HepG2 (cell line): ENCODE results near the gene KSR1. TPM values are rescaled to one million over a fixed set of nuclear protein-coding genes. Genes with fewer than 3 reads are reported as not detected.

ENCODE experiments used
- ATAC-seq: fragments of 200-7000 bp; cut with Tn5 transposase; 3 replicates; pipeline ENCODE4 v1.9.1; 2020; ENCODE audit warnings: mild to moderate bottlenecking, moderate library complexity
- BruUV-seq: library from RNA; stranded (reverse); fragments of 400-500 nt; replicated peaks from 2 replicates; lab custom pipeline; 2021; lab: Mats Ljungman, UMichigan
- CTCF ChIA-PET: fragments of 300-600 bp; formaldehyde crosslinking; extraction: SDS; loops from one replicate; lab custom pipeline; 2021; ENCODE audit warnings: low total read pairs, inconsistent platforms, low intra/inter-chr PET ratio; lab: Yijun Ruan, JAX
- POLR2A ChIA-PET: fragments of 350-600 bp; sonication (Branson Sonifier 250); formaldehyde crosslinking; loops from one replicate; lab custom pipeline; 2020; ENCODE audit warnings: antibody characterized with exemption, inconsistent platforms; lab: Yijun Ruan, JAX
- DNase-seq: peaks from one replicate; pipeline ENCODE4 v3.0.0-alpha.2; 2015; ENCODE audit warnings: low spot score
- FAIRE-seq: peaks from 3 replicates; lab custom pipeline; 2011; peaks lifted over from hg19 to GRCh38; lab: Jason Lieb, UNC
- H2AFZ ChIP-seq: one replicate; pipeline ENCODE4 v1.6.1; 2011; ENCODE audit warnings: low read length, inconsistent platforms
- H3K27ac ChIP-seq: fragments of 300-600 bp; 3 replicates; pipeline ENCODE4 v1.8.0; 2011; ENCODE audit warnings: mixed run types, mild to moderate bottlenecking, mixed read lengths, low read length, inconsistent platforms; ENCODE audit not compliant: insufficient read depth; ENCODE audit errors: extremely low read length
- H3K27me3 ChIP-seq, 2 experiments: fragments of 200-600 bp in 1 of 2; 2 replicates in 1 of 2; 3 replicates in 1 of 2; pipeline versions ENCODE4 v1.6.0 to v1.8.0; 2011; ENCODE audit warnings: low read length in 2 of 2, mild to moderate bottlenecking in 2 of 2, moderate library complexity in 2 of 2, inconsistent platforms in 1 of 2; ENCODE audit not compliant: insufficient read depth in 2 of 2, control insufficient read depth in 1 of 2
- H3K36me3 ChIP-seq, 2 experiments: fragments of 200-600 bp in 1 of 2; replicated peaks in 1 of 2; 2 replicates in 1 of 2; 3 replicates in 1 of 2; pipeline versions ENCODE4 v1.5.1 to v1.8.0; 2011; ENCODE audit warnings: low read length in 2 of 2, inconsistent platforms in 1 of 2; ENCODE audit not compliant: insufficient read depth in 2 of 2, control insufficient read depth in 1 of 2
- H3K4me1 ChIP-seq: 2 replicates; pipeline ENCODE4 v1.5.1; 2012; ENCODE audit warnings: low read length, inconsistent platforms; ENCODE audit not compliant: insufficient read depth
- H3K4me2 ChIP-seq: 2 replicates; pipeline ENCODE4 v1.6.0; 2011; ENCODE audit warnings: low read depth, low read length, inconsistent platforms
- H3K4me3 ChIP-seq, 3 experiments: fragments of 200-600 bp in 1 of 3; sonication (generic), shearing (Covaris generic) in 1 of 3; replicated peaks in 1 of 3; 2 replicates each; pipeline ENCODE4 v1.5.1; 2011 to 2016; ENCODE audit warnings: low read length in 3 of 3, inconsistent platforms in 2 of 3, low read depth in 2 of 3, mild to moderate bottlenecking in 2 of 3, control low read depth in 1 of 3, mixed read lengths in 1 of 3; ENCODE audit not compliant: insufficient read depth in 1 of 3
- H3K79me2 ChIP-seq: one replicate; pipeline ENCODE4 v1.6.1; 2011; ENCODE audit warnings: low read length, inconsistent platforms; ENCODE audit not compliant: insufficient read depth
- H3K9ac ChIP-seq: 2 replicates; pipeline ENCODE4 v1.6.0; 2011; ENCODE audit warnings: mild to moderate bottlenecking, low read depth, low read length, inconsistent platforms; ENCODE audit not compliant: insufficient read depth
- H3K9me3 ChIP-seq: 2 replicates; pipeline ENCODE4 v1.5.1; 2012; ENCODE audit warnings: mild to moderate bottlenecking, low read length
- H4K20me1 ChIP-seq: 2 replicates; pipeline ENCODE4 v1.6.0; 2011; ENCODE audit warnings: inconsistent platforms, mild to moderate bottlenecking, low read length, moderate library complexity; ENCODE audit not compliant: insufficient read depth
- HOXA3 ChIP-seq: sonication (generic); formaldehyde crosslinking; IDR thresholded peaks from 2 replicates; pipeline ENCODE4 v1.5.0; 2020; ENCODE audit warnings: missing genetic modification reagents
- HOXA9 ChIP-seq: sonication (generic); formaldehyde crosslinking; IDR thresholded peaks from 2 replicates; pipeline ENCODE4 v1.8.1; 2022; ENCODE audit warnings: missing genetic modification reagents, mild to moderate bottlenecking, moderate library complexity, borderline replicate concordance
- MED1 ChIP-seq: sonication (generic); formaldehyde crosslinking; IDR thresholded peaks from 2 replicates; pipeline ENCODE4 v1.4.0; 2020; ENCODE audit warnings: missing genetic modification reagents
- PRMT3 ChIP-seq: sonication (generic); formaldehyde crosslinking; IDR thresholded peaks from 2 replicates; pipeline ENCODE4 v1.8.1; 2022; ENCODE audit warnings: low read depth, mild to moderate bottlenecking, moderate library complexity, missing genetic modification reagents, borderline replicate concordance
- RXRB ChIP-seq: IDR thresholded peaks from 2 replicates; pipeline ENCODE4 v1.6.1; 2016; ENCODE audit warnings: borderline replicate concordance, missing genetic modification reagents, missing compliant biosample characterization
- ZNF337 ChIP-seq: sonication (generic); formaldehyde crosslinking; IDR thresholded peaks from 2 replicates; pipeline ENCODE4 v1.5.1; 2020; ENCODE audit warnings: missing genetic modification reagents, low read depth, mild to moderate bottlenecking, borderline replicate concordance
- ZNF354B ChIP-seq: sonication (generic); formaldehyde crosslinking; IDR thresholded peaks from 2 replicates; pipeline ENCODE4 v1.8.0; 2022; ENCODE audit warnings: mild to moderate bottlenecking, missing genetic modification reagents
- ZNF704 ChIP-seq: sonication (generic); formaldehyde crosslinking; IDR thresholded peaks from 2 replicates; pipeline ENCODE4 v1.8.1; 2023; ENCODE audit warnings: mild to moderate bottlenecking, inconsistent platforms, moderate library complexity, missing genetic modification reagents, borderline replicate concordance
- ZNF879 ChIP-seq: sonication (generic); formaldehyde crosslinking; IDR thresholded peaks from 2 replicates; pipeline ENCODE4 v1.8.1; 2023; ENCODE audit warnings: missing genetic modification reagents
- WGBS: methylation state at CpG from one replicate; pipeline ENCODE4 v1.1.6; 2017; ENCODE audit warnings: low lambda C conversion rate; 5-methylcytosine and 5-hydroxymethylcytosine counted together
- in situ Hi-C: cut with HindIII; loops from 2 replicates; pipeline ENCODE4 v1.10.0; 2017; ENCODE audit warnings: low pct_unique_long_range_greater_than_20kb; ENCODE audit not compliant: extremely low pct_ligation_motif_present
- intact Hi-C: fragments of 100-400 bp; cut with micrococcal nuclease; formaldehyde crosslinking; loops from one replicate; pipeline ENCODE4 v1.10.0; 2022; ENCODE audit not compliant: unreplicated experiment
- polyA plus RNA-seq, 8 experiments: library from polyadenylated mRNA; depleted of rRNA in 3 of 8; stranded (reverse) in 7 of 8; unstranded in 1 of 8; fragments of >200 nt; fragmentation: Illumina TruSeq in 4 of 8; extraction: Trizol in 4 of 8; gene quantifications; 2 replicates each; pipeline versions ENCODE4 v1.2.1 to v1.2.3, GENCODE V29; 2011 to 2016; ENCODE audit warnings: low read depth in 4 of 8, missing spikeins in 1 of 8, mixed read lengths in 1 of 8; ENCODE audit not compliant: insufficient read depth in 1 of 8
- total RNA-seq, 5 experiments: library from RNA; depleted of rRNA; stranded (reverse); fragments of >200 nt; fragmentation: Illumina TruSeq; extraction: Trizol; gene quantifications; 2 replicates each; pipeline ENCODE4 v1.2.3, GENCODE V29; 2016; ENCODE audit warnings: low read depth in 1 of 5
- TF ChIP-seq, protein P1 (sequence below): sonication (generic); formaldehyde crosslinking; IDR thresholded peaks from 2 replicates; pipeline ENCODE4 v1.5.1; 2020; ENCODE audit warnings: mild to moderate bottlenecking, moderate library complexity, missing genetic modification reagents
- TF ChIP-seq, protein P2 (sequence below): sonication (generic); formaldehyde crosslinking; IDR thresholded peaks from 2 replicates; pipeline ENCODE4 v1.4.0; 2020; ENCODE audit warnings: mild to moderate bottlenecking, missing genetic modification reagents

The KSR1 gene
- total and polyA plus RNA-seq, 2 of the 13 experiments (the other 11 are each of a cell fraction or from before 2014, with no cell fraction given), result 10.1 to 16.6 TPM

DNA sequence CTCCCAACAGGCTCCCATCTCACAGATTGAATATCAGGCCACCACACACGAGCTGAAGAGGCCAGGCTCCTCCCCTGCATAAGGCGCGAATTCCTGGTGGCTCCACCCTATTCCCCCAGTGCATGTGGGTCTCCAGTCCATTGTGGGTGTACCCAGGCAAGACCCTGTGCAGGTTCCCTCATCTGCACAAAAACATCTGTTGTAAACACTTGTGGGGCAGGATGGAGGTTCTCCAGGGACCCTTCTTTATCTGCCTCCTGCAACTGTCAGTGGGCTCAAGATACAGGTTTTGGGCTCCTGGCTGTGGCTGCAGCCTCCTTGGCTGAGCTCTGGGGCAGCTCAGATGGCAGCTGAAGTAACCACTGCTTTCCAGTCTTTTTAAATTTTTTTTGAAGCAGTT, 157.2 kb downstream of the KSR1 start:
- ATAC-seq, result no peak
- H3K27me3 ChIP-seq, result no peaks in the 10 kb centered on the region
- FAIRE-seq, result no peak
- H3K27ac ChIP-seq, result no peak overlapping the region
- POLR2A ChIA-PET, result no interaction called here
- BruUV-seq, result no TSS peak
- CTCF ChIA-PET, result no interaction called here
- H3K79me2 ChIP-seq, result no peaks in the 10 kb centered on the region
- no peak overlapping the region for H3K4me2 ChIP-seq
- TF ChIP-seq MED1 (CRISPR knock-in tag) (no peak), ZNF879 (CRISPR knock-in tag) (no peak)
- TF ChIP-seq, protein P1, sequence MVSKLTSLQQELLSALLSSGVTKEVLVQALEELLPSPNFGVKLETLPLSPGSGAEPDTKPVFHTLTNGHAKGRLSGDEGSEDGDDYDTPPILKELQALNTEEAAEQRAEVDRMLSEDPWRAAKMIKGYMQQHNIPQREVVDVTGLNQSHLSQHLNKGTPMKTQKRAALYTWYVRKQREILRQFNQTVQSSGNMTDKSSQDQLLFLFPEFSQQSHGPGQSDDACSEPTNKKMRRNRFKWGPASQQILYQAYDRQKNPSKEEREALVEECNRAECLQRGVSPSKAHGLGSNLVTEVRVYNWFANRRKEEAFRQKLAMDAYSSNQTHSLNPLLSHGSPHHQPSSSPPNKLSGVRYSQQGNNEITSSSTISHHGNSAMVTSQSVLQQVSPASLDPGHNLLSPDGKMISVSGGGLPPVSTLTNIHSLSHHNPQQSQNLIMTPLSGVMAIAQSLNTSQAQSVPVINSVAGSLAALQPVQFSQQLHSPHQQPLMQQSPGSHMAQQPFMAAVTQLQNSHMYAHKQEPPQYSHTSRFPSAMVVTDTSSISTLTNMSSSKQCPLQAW (CRISPR knock-in tag), result no peak
- TF ChIP-seq, all 625 proteins: peak for 0
- Histone ChIP-seq H3K9ac (no peak overlapping the region), H4K20me1 (no peaks in the 10 kb centered on the region), H3K4me3 (no peak overlapping the region), H3K9me3 (no peaks in the 10 kb centered on the region), H3K36me3 (peaks cover 27 to 54% of the 10 kb centered on the region in 2 experiments; a peak in 4 of 5 replicates), H2AFZ (no peak overlapping the region), H3K4me1 (no peaks in the 10 kb centered on the region)
- intact Hi-C loops, result no loop called here
- DNase-seq, result no peak
- in situ Hi-C loops, result no loop called here
- no CpG with 5 or more reads among the region's 3 CpGs for WGBS

GRCh38 chr17:27615121-27615520, 158.9 kb downstream of the KSR1 start:
- no peaks in the 10 kb centered on the region for H3K27me3 ChIP-seq
- TF ChIP-seq ZNF337, result no peak
- TF ChIP-seq, protein P2, sequence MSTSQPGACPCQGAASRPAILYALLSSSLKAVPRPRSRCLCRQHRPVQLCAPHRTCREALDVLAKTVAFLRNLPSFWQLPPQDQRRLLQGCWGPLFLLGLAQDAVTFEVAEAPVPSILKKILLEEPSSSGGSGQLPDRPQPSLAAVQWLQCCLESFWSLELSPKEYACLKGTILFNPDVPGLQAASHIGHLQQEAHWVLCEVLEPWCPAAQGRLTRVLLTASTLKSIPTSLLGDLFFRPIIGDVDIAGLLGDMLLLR (CRISPR knock-in tag), result no peak
- TF ChIP-seq HOXA3 (CRISPR knock-in tag), result no peak
- no peak for TF ChIP-seq RXRB (CRISPR knock-in tag)
- no peak for TF ChIP-seq PRMT3
- TF ChIP-seq HOXA9 (CRISPR knock-in tag), result no peak
- TF ChIP-seq ZNF354B, result no peak
- TF ChIP-seq MED1 (CRISPR knock-in tag), result no peak
- TF ChIP-seq ZNF704, result no peak
- H3K79me2 ChIP-seq, result no peaks in the 10 kb centered on the region
- no peaks in the 10 kb centered on the region for H3K4me1 ChIP-seq
- H3K9me3 ChIP-seq, result no peaks in the 10 kb centered on the region
- no peak overlapping the region for H3K4me3 ChIP-seq
- FAIRE-seq, result no peak
- no peak overlapping the region for H3K9ac ChIP-seq
- intact Hi-C loops, result no loop called here
- H4K20me1 ChIP-seq, result no peaks in the 10 kb centered on the region
- WGBS, result 100% methylated on average over 1 of the region's 1 CpG
- no peak for ATAC-seq
- no peak overlapping the region for H3K27ac ChIP-seq
- H3K36me3 ChIP-seq, result peaks cover 26 to 50% of the 10 kb centered on the region in 2 experiments; a peak in 4 of 5 replicates
- no peak for DNase-seq
- in situ Hi-C loops, result no loop called here
- H2AFZ ChIP-seq, result no peak overlapping the region
- no TSS peak for BruUV-seq
- POLR2A ChIA-PET, result no interaction called here
- H3K4me2 ChIP-seq, result no peak overlapping the region
- CTCF ChIA-PET, result no interaction called here
